Thymus (tissue), 11 donors: ENCODE measurements around the gene CDA. TPM values are rescaled to one million over a fixed set of nuclear protein-coding genes. Genes with fewer than 3 reads are reported as not detected.

ENCODE experiments used
- DNase-seq, 9 donors: peaks; one replicate each; pipeline ENCODE4 v3.0.0-alpha.2; 2013; ENCODE audit warnings: low spot score in 9 of 9, low read depth in 6 of 9, missing footprints in 1 of 9
- H3K27ac ChIP-seq, 2 donors: one replicate each; pipeline ENCODE4 v1.5.1; 2013; ENCODE audit warnings: control low read depth in 1 of 2, low read depth in 1 of 2, low read length in 1 of 2, mild to moderate bottlenecking in 1 of 2, moderate library complexity in 1 of 2
- H3K27me3 ChIP-seq, 2 donors: one replicate each; pipeline ENCODE4 v1.5.1; 2013; ENCODE audit warnings: low read length in 1 of 2; ENCODE audit not compliant: control insufficient read depth in 2 of 2, insufficient read depth in 1 of 2
- H3K36me3 ChIP-seq, 2 donors: one replicate each; pipeline ENCODE4 v1.5.1; 2013; ENCODE audit warnings: low read length in 1 of 2, mild to moderate bottlenecking in 1 of 2, moderate library complexity in 1 of 2; ENCODE audit not compliant: control insufficient read depth in 2 of 2, insufficient read depth in 2 of 2
- H3K4me1 ChIP-seq, 2 donors: one replicate each; pipeline ENCODE4 v1.5.1; 2013; ENCODE audit warnings: low read length in 2 of 2; ENCODE audit not compliant: control insufficient read depth in 2 of 2, insufficient read depth in 2 of 2
- H3K4me3 ChIP-seq, 2 donors: one replicate each; pipeline ENCODE4 v1.5.1; 2013; ENCODE audit warnings: low read length in 2 of 2, control low read depth in 1 of 2, mild to moderate bottlenecking in 1 of 2
- H3K9me3 ChIP-seq, 2 donors: one replicate each; pipeline ENCODE4 v1.5.1; 2013; ENCODE audit warnings: low read length in 1 of 2, mild to moderate bottlenecking in 1 of 2; ENCODE audit not compliant: control insufficient read depth in 2 of 2, insufficient read depth in 1 of 2
- WGBS: extraction: QIAGEN DNeasy Blood & Tissue Kit; methylation state at CpG from one replicate; pipeline ENCODE4 v1.1.7; 2013; 5-methylcytosine and 5-hydroxymethylcytosine counted together
- polyA plus RNA-seq: library from polyadenylated mRNA; stranded (reverse); fragments of 200-250 nt; gene quantifications from one replicate; pipeline ENCODE4 v1.2.3, GENCODE V29; 2013
- total RNA-seq: library from RNA; stranded (reverse); fragments of 120-200 nt; gene quantifications from one replicate; pipeline ENCODE4 v1.2.4, GENCODE V29; 2013
- donor health status: healthy.

Gene CDA
- total and polyA plus RNA-seq, 2 donors, result 0.33 to 2.8 TPM

GRCh38 chr1:20621012-20621411, 32.1 kb downstream of the CDA start:
- WGBS, result 73% methylated on average over 6 of the region's 6 CpGs
- H3K27me3 ChIP-seq, result peaks cover 0 to 4% of the 10 kb centered on the region in 2 donors
- H3K4me3 ChIP-seq, result no peak overlapping the region
- no peak overlapping the region for H3K27ac ChIP-seq
- DNase-seq, result no peak
- no peaks in the 10 kb centered on the region for H3K36me3 ChIP-seq
- H3K9me3 ChIP-seq, result no peaks in the 10 kb centered on the region
- H3K4me1 ChIP-seq, result no peaks in the 10 kb centered on the region

GRCh38 chr1:20624709-20625108, 35.8 kb downstream of the CDA start:
- Histone ChIP-seq H3K4me1 (no peaks in the 10 kb centered on the region), H3K4me3 (no peak overlapping the region), H3K27ac (no peak overlapping the region), H3K27me3 (no peaks in the 10 kb centered on the region), H3K36me3 (no peaks in the 10 kb centered on the region), H3K9me3 (no peaks in the 10 kb centered on the region)
- no peak for DNase-seq
- 90% methylated on average over 1 of the region's 1 CpG for WGBS

- no peak overlapping the region for H3K4me3 ChIP-seq
- no peak overlapping the region for H3K27ac ChIP-seq
- no peaks in the 10 kb centered on the region for H3K36me3 ChIP-seq
- DNase-seq, result no peak
- no peaks in the 10 kb centered on the region for H3K4me1 ChIP-seq
- WGBS, result 87% methylated on average over 3 of the region's 3 CpGs
- H3K9me3 ChIP-seq, result no peaks in the 10 kb centered on the region
- no peaks in the 10 kb centered on the region for H3K27me3 ChIP-seq
Measured at GRCh38 chr1:20625176-20626097, 36.5 kb downstream of the CDA start.

GRCh38 chr1:20626098-20626427, 37.2 kb downstream of the CDA start:
- WGBS, result 67% methylated on average over 1 of the region's 1 CpG
- no peaks in the 10 kb centered on the region for H3K4me1 ChIP-seq
- no peaks in the 10 kb centered on the region for H3K27me3 ChIP-seq
- H3K36me3 ChIP-seq, result no peaks in the 10 kb centered on the region
- DNase-seq, result no peak
- no peak overlapping the region for H3K4me3 ChIP-seq
- H3K9me3 ChIP-seq, result no peaks in the 10 kb centered on the region
- no peak overlapping the region for H3K27ac ChIP-seq

- Histone ChIP-seq H3K27ac (no peak overlapping the region), H3K9me3 (no peaks in the 10 kb centered on the region), H3K27me3 (peaks cover 0 to 4% of the 10 kb centered on the region in 2 donors), H3K4me3 (no peak overlapping the region), H3K36me3 (no peaks in the 10 kb centered on the region), H3K4me1 (no peaks in the 10 kb centered on the region)
- no peak for DNase-seq
- WGBS, result 88% methylated on average over 1 of the region's 1 CpG
Measured at GRCh38 chr1:20626524-20626923, 37.6 kb downstream of the CDA start.

- Histone ChIP-seq H3K36me3 (no peaks in the 10 kb centered on the region), H3K9me3 (peaks cover 0 to 3% of the 10 kb centered on the region in 2 donors), H3K4me3 (no peak overlapping the region), H3K4me1 (peaks cover 9 to 13% of the 10 kb centered on the region in 2 donors), H3K27me3 (peaks cover 0 to 4% of the 10 kb centered on the region in 2 donors), H3K27ac (no peak overlapping the region)
- no peak for DNase-seq
- WGBS, result 80% methylated on average over 4 of the region's 4 CpGs
Measured at GRCh38 chr1:20630729-20631128, 41.8 kb downstream of the CDA start.

- Histone ChIP-seq H3K36me3 (no peaks in the 10 kb centered on the region), H3K4me1 (peaks cover 9 to 13% of the 10 kb centered on the region in 2 donors), H3K9me3 (peaks cover 0 to 3% of the 10 kb centered on the region in 2 donors), H3K27ac (no peak overlapping the region), H3K27me3 (peaks cover 0 to 4% of the 10 kb centered on the region in 2 donors), H3K4me3 (no peak overlapping the region)
- DNase-seq, result no peak
- 97% methylated on average over 3 of the region's 3 CpGs for WGBS
Measured at GRCh38 chr1:20632386-20632785, 43.5 kb downstream of the CDA start.

- DNase-seq, result peak; percentile 14 to 79 (median 54)
- peaks cover 9 to 13% of the 10 kb centered on the region in 2 donors for H3K4me1 ChIP-seq
- H3K9me3 ChIP-seq, result peaks cover 0 to 3% of the 10 kb centered on the region in 2 donors
- H3K4me3 ChIP-seq, result peak within 1 kb of the TSS; percentile 52 to 97
- peak within 1 kb of the TSS; percentile 50 to 92 for H3K27ac ChIP-seq
- 2% methylated on average over 93 of the region's 93 CpGs for WGBS
- H3K27me3 ChIP-seq, result peaks cover 0 to 4% of the 10 kb centered on the region in 2 donors
- H3K36me3 ChIP-seq, result peaks cover 0 to 8% of the 10 kb centered on the region in 2 donors
Measured at GRCh38 chr1:20633190-20634064, 44.5 kb downstream of the CDA start, which contains the start of gene PINK1. Gene PINK1, plus strand, starts transcription at chr1:20633458. Its CDS starts 91 bp downstream, at chr1:20633549.
